IPS-18c (cell line): ENCODE measurements around the gene CSNK1G2.
A peak's percentile ranks its signal among the peaks of the same experiment; 100 is the strongest.

ENCODE experiments used
- H3K4me3 ChIP-seq: 2 replicates; pipeline ENCODE4 v1.7.0; 2013; ENCODE audit warnings: low read depth, mild to moderate bottlenecking, low read length, moderate library complexity; ENCODE audit not compliant: insufficient read depth
- H3K9me3 ChIP-seq: one replicate; pipeline ENCODE4 v1.6.1; 2013; ENCODE audit warnings: mild to moderate bottlenecking, low read length, moderate library complexity; ENCODE audit not compliant: control insufficient read depth, insufficient read depth

Gene CSNK1G2

DNA sequence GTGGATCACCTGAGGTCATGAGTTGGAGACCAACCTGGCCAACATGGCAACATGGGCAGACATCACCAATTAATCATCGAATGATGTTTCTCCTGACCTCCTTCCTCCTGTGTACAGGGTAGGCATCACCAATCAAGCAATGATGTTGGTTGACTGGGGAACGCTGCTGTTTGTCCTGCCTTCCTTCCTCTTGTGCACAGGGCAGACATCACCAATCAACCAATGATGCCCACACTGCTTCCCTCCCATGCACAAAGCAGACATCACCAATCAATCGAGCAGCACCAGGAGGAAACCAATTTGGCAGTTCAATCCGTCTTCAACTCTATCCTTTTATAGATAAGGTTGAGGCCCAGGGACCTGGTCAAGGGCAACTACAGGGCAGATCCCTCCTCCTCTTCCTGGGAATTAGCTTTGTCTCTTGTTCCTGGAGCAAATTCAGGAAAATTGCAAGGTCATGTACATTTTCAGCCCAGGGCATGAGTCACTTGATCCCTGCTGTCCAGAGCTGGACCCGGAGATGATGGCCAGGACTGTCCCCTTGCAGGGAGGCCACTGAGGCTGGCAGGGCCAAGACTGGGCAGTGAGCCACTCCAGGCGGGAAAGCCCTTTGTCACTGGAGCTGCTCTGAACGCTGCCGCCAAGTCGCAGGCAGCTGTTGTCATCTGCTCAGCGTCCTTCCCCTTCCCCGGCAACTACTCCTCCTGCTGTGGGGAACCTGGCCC, 5.3 kb upstream of the CSNK1G2 start:
- Histone ChIP-seq H3K9me3 (no peaks in the 10 kb centered on the region), H3K4me3 (no peak overlapping the region; the same call in 1 of the 2 replicates)

DNA sequence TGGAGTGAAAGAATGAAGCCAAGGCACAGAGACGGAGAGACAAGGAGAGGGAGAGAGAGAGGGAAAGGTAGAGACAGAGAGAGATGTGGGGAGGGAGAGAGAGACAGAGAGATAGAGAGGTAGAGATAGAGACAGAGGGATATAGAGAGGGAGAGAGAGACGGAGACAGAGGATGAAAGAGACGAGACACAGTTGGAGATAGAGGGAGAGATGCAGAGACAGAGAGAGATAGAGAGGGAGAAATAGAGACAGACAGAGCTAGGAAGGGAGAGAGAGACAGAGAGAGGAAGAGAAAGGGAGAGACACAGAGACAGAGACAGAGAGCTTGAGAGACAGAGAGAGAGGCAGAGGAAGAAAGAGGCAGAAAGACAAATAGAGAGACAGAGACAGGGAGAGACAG, 4.5 kb upstream of the CSNK1G2 start:
- Histone ChIP-seq H3K9me3 (no peaks in the 10 kb centered on the region), H3K4me3 (no peak overlapping the region)

DNA sequence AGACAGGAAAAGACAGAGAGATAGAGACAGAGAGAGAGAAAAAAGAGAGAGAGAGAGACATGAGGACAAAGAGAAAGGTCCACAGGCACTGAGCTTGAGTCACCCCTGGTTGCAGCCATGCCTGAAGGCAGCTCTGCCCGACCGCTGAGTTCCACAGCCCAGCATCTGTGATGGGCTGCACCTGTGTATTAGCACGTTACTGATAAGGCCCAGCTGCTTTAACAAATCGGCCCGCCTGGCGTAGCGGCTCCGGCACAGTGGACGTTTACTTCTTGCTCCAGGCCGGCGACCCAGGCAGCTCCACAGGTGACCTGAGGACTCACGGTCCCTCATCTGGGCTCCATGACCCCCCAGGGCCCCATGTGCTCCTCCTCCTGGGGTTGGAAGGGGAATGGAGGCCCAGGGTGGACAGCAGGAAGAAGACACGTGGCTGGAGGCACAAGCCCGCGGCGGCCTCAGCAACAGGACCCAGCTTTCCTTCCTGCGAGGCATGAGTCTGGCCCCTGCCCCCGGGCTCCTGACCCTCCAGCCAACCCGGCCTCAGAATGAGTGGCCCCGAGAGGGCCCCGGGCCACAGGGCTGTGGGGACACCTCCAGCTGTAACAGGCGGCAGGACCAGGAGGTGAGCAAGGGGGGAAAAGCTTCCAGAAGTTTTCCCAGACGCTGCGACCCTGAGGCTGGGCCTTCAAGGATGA, 3.9 kb upstream of the CSNK1G2 start:
- Histone ChIP-seq H3K9me3 (no peaks in the 10 kb centered on the region), H3K4me3 (no peak overlapping the region)

DNA sequence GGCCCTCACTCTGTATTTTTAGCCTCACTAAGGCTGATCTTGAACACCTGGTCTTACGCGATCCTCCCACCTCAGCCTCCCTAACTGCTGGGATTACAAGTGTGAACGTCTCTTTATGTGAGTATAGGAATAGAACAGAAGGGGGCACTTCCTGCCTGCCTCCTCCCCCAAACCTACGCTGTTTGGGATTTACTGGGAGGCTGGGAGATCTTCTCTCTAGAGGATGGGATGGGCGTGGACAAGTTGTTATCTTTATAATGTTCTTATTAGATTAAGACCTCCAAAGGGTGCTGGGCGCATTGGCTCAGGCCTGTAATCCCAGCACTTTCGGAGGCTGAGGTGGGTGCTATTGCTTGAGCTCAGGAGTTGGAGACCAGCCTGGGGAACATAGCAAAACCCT, 2.9 kb upstream of the CSNK1G2 start:
- no peak overlapping the region for H3K4me3 ChIP-seq
- no peaks in the 10 kb centered on the region for H3K9me3 ChIP-seq

DNA sequence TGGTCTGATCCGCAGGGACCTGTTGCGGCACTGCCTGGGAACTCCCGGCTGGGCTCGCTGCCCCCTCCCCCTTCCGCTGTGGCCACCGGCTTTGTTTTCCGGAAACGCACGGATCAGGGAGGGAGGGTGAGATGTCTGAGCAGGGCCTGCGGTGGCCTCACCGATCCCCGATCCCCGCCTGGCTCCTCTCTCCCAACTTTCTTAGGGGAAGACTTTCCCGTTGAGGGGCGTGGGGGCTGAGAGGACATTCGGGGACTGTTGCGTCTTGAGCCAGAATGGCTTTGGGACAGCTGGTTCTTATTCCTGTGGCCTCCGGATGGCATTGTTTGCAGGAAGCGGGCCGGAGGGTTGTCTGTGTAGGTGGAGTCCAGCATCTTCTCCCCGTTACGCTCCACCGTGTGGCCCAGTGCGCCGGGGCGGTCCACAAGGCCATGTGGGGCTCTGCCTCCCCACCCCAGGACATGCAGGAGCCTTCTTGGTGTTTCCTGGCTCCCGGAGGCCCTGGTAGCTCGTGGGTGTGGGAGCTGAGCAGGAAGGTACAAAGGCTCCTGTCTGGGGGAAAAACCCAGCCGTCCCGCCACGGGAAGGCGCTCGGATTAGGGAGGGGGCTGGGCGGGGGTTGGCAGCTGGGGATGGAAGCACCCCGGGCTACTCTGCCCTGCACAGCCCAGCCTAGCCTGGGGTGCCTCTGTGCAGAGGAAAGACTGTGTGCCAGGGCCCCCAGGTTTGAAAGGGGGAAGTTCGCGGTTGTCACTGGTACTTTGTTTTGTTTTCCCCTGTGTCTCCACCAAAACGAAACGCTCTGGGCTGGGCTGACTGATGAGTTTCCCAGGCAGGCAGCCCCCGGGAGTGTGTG, 1.3 kb downstream of the CSNK1G2 start:
- peak overlapping the region; percentile 88 for H3K4me3 ChIP-seq

DNA sequence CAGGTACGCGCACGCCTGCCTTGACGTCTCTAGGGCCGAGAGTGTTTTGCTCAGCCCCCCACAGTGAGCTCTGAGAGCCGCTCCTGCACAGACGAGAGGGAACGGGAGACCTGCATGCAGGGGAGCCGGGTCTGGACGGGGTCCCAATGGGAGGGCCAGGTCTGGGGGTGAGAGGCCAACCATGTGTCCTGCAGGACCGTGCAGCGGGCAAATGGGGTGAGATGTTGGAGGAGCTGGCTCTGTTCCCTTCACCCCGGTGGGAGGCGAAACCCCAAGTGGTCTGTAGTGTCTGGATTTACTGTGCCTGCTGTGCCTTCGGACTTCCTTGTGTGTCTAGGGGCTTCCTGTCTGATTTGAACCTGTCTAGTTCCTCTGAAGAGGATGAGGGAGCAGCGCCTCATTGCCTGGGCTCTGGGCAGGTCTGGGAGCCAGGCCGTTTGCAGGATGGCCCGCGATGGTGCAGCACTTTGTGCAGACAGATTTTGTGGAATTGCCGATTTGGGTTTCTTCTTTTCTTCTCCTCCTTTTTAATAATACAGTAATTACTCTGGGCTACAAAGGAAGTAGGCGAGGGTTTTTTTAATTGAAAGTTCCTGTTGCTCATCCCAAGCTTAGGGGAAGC, 2.1 kb downstream of the CSNK1G2 start:
- Histone ChIP-seq H3K9me3 (peaks cover 2% of the 10 kb centered on the region), H3K4me3 (peak overlapping the region; percentile 88)

More for the DNA sequence above, 1.3 kb downstream of the CSNK1G2 start:
- H3K9me3 ChIP-seq: peaks cover 2% of the 10 kb centered on the region

DNA sequence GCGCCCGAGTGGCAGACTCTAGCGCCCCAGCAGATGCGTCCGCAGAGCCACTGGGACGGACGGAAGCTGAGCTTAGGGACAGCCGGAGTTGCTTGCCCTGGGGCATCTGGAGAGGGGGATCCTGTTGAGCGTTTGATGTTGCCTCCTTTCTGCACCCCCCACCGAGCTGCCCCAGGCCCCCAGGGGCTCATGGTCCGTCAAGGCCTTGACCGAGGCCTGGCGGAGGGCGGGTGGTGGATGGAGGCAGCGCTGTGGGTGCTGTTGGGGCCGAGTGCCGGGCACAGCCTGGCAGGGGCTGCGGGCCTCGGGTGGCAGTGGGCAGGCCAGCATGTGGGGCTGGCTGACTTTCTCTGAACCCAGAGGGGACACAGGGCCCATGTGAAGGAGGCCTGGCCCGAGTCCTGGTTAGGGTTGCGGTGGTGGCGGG, 2.7 kb downstream of the CSNK1G2 start:
- Histone ChIP-seq H3K9me3 (peaks cover 2% of the 10 kb centered on the region), H3K4me3 (no peak overlapping the region)

DNA sequence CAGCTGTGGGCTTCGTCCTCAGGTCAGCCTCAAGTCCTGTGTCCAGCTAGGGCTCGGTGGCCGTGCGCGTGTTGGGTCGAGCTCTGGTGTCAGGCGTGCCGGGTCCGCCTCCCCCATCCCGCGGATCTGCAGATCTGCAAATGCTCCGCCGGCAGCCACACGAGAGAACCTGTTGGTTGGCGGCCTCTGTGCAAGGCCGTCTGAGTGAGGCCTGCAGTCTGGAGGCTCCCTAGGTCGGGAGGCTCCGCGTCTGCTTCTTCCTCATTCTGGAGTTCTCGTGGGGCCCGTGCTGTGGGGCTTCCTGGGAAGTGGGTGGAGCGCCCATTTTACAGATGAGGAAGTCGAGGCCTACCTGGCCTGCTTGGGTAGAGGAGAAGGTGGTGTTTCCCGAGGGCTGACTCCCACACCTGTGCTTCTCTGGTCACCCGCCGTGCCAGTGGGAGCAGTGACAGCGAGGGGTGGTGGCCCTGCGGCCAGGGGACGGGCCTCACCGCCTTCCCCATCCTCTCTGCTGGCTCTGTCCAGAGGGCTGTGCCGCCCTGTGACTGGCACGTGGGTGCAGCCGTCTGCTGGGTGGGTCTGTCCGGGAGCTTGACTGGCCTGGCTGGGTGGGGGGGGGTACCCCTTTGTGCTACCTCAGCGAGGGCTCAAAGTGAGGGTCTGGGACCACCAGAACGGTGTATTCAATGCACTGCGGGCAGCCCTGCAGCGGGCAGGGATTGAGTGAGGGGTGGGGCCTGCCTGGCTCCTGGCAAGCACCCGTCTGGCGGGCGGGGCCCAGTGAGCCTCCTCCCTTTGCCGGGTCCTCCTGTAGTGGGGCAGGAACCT, 3.3 kb downstream of the CSNK1G2 start:
- Histone ChIP-seq H3K4me3 (no peak overlapping the region), H3K9me3 (peaks cover 2% of the 10 kb centered on the region)

DNA sequence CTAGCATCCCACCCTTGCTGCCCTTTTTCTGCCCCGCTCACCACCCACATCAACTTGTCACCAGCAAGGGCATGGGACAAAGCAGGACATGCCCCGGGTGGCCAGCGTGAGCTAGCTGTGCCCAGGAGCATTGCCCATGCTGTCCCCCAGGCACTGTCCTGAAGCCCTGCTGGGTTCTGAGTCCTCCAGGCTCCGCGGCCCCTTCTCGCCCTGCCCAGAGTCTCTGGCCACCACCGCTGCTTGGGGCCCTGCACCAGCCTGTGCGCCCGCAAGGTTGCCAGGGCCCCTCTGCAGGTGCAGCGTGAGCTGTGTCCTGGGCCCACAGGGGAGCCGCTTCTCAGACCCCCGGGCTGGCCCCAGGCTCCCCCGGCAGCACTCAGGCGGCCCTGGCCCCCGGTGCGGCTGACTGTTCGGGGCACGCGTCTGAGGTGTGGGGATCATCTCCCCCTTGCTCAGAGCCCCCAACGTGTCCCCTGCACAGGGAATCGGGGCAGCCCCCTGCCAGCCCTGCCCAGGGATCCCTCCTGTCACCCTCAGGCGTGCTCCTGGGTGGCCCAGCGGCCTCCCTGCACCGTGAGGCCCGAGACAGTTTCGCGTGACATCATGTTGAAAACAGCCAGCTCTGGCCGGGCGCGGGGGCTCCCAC, 4.1 kb downstream of the CSNK1G2 start:
- Histone ChIP-seq H3K9me3 (peaks cover 2% of the 10 kb centered on the region), H3K4me3 (no peak overlapping the region)

DNA sequence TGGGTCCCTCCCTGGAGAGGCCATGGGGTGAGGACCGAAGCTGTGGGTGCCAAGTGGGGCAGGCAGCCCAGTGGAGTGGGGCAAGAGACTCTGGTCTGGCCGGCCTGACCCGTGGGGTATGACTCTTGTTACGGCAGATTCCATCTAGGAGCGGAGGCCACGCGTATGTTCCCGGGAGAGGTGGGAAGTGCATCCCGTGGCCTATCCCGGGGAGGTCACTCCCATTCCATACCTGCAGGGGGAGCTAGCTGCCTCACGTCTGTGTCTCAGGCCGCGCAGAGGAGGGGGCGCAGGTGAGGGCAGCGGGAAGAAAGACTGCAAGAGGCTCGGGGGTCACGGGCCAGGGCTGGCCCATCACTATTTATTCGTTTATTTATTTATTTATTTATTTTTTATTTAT, 4.9 kb downstream of the CSNK1G2 start:
- Histone ChIP-seq H3K9me3 (peaks cover 2% of the 10 kb centered on the region), H3K4me3 (no peak overlapping the region)

DNA sequence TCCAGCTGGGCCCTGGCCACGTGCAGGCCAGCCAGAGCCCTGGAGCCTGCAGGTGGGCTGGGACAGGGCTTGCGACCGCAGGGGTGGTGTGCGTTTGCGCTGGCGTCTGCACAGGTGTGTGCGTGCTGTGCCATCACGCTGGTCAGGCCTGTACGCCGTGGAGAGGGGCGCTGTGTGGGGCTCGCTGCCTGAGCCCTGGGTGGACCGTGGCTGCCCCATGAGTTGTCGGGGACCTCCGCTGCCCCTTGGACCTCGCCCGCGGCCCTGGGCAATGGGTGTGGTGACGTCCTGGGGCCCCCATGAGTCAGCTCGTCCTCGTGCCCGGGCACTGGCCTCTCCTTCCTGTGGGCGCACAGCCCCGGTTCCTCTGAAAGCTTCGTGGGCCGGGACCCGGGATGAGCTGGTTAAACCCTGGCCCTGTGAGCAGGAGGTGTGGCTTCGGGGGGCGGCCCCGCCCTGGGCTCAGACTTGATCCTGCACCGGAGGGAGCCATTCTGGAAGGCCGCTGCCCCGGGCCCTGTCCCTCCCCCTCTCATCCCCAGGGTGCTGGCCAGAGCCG, 6.8 kb downstream of the CSNK1G2 start:
- H3K4me3 ChIP-seq: no peak overlapping the region
- H3K9me3 ChIP-seq: peaks cover 2% of the 10 kb centered on the region

DNA sequence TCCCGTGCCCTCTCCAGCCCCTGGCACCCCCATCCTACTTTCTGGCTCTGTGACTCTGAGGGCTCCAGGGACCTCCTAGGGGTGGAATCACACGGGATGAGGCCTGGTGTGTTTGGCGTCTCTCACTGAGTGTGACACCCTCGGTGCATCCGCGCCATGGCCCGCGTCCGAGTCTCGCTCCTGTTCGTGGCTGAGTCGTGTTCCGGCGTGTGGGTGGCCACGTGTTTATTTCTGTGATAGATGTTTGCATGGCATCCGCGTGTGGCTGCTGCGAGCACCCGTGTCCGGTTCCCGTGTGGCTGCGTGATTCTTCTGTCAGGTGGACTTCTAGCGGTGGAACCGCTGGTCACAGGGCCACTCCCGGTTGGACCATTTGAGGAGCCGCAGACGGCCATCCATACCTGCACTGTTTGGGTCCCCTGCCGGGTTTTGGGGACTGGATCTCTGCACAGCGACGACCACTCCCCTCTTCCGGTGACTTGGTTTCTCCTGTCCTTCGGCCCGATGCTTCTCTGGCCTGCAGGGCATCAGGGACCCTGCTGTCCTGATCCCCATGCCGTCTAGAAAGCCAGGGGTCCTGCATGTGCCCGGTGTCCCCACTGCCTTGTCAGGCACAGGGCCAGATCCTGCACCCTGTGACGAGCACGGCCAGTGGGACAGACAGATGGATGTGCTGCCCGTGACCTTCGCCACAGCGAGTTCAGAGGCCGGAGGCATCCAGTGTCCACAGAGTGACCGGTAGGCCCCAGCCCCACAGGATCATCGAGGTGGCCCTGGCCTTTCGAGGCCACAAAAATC, 8.5 kb downstream of the CSNK1G2 start:
- Histone ChIP-seq H3K9me3 (no peaks in the 10 kb centered on the region), H3K4me3 (no peak overlapping the region)

DNA sequence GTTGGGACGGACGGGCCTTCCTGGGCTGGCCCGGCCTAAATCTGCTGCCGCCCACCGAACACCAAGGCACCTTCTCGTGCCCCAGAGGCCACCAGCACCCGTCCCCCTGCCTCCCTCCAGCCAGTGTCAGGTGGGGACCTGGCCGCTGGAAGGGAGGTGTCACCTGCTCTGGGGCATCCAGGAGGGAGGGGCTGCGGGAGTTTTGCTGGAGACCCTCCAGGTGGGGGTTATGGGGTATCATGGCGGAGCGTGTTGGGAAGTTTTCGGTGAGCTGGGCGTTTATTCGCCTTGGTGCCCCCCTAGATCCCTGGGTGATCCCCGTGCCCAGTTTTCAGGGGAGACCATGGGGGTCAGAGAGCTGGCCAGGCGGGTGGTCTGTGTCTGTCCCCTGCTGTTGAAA, 9.7 kb downstream of the CSNK1G2 start:
- no peaks in the 10 kb centered on the region for H3K9me3 ChIP-seq
- no peak overlapping the region for H3K4me3 ChIP-seq

DNA sequence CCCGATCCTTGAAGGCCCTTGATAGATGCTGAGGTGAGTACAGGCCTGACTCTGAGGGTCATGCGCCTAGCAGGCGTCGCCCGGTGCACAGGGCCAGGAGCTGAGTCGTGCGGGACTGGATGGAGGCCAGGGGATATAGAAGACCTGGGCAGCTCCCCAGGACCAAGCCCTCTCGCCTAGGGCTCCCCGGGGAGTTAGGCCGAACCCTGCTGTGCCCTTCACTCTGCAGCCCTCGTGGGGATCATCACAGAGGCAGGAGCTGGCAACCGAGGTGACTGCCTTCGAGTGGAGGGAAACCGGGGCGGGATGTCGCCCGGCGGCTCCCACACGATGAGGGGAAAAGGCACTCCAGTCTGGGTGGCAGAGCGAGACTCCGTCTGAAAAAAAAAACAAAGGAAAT, 11.7 kb downstream of the CSNK1G2 start:
- Histone ChIP-seq H3K9me3 (no peaks in the 10 kb centered on the region), H3K4me3 (no peak overlapping the region)

DNA sequence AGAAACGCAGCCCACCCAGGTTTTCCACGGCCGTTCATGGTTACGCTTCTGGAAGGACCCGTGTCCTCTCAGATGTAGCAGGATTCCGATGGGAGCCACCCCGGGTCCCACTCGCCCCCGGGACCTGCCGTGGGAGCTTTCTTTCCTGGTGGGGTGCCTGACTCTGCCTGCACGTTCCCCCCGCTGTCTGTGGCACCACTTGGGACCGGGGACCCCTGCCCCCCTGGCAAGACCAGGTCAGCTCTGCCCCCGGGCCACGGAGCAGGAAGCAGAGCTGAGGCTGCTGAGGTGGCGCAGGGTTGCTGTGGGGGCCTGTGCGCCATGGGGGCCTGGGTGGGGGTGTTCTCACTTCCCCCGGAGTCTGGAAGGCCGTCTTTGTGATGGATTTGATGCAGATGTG, 12.1 kb downstream of the CSNK1G2 start:
- Histone ChIP-seq H3K9me3 (no peaks in the 10 kb centered on the region), H3K4me3 (no peak overlapping the region)
